K562 (cell line): ENCODE results near the gene ESRRG. TPM values are rescaled to one million over a fixed set of nuclear protein-coding genes. Genes with fewer than 3 reads are reported as not detected.

Experiments
- CXXC5 ChIP-seq: fragments of 250-450 bp; sonication (Bioruptor Pico); IDR thresholded peaks from 2 replicates; pipeline ENCODE4 v1.8.0; 2022; ENCODE audit warnings: inconsistent platforms, mild to moderate bottlenecking, moderate library complexity
- FOXA1 ChIP-seq: fragments of 450-650 bp; IDR thresholded peaks from 2 replicates; pipeline ENCODE4 v1.6.1; 2016; ENCODE audit warnings: mild to moderate bottlenecking, borderline replicate concordance
- NR1H2 ChIP-seq: sonication (generic); formaldehyde crosslinking; IDR thresholded peaks from 2 replicates; pipeline ENCODE4 v1.4.0; 2020; ENCODE audit warnings: mild to moderate bottlenecking, missing genetic modification reagents
- NUFIP1 ChIP-seq: fragments of 450-650 bp; IDR thresholded peaks from 2 replicates; pipeline ENCODE4 v1.6.1; 2018; ENCODE audit not compliant: partially characterized antibody
- POLR2B ChIP-seq: fragments of 450-650 bp; IDR thresholded peaks from 2 replicates; pipeline ENCODE4 v1.6.1; 2018; ENCODE audit warnings: low read depth; ENCODE audit not compliant: partially characterized antibody
- PTRF ChIP-seq: fragments of 450-650 bp; IDR thresholded peaks from 2 replicates; pipeline ENCODE4 v1.6.1; 2016; ENCODE audit warnings: mild to moderate bottlenecking, missing genetic modification characterization, missing compliant biosample characterization
- RAD21 ChIP-seq, 2 experiments: fragments of 250-450 bp in 1 of 2; fragments of 450-650 bp in 1 of 2; sonication (Bioruptor Pico) in 1 of 2; formaldehyde crosslinking in 1 of 2; IDR thresholded peaks in 1 of 2; conservative IDR thresholded peaks in 1 of 2; 2 replicates each; pipeline versions ENCODE4 v1.4.0 to v1.8.0; 2020 to 2022; ENCODE audit warnings: mild to moderate bottlenecking in 2 of 2, moderate library complexity in 1 of 2
- SMARCA4 ChIP-seq: fragments of 450-650 bp; IDR thresholded peaks from 2 replicates; pipeline ENCODE4 v1.6.1; 2016
- TEAD4 ChIP-seq, 2 experiments: sonication (generic) in 1 of 2; formaldehyde crosslinking in 1 of 2; IDR thresholded peaks; 2 replicates each; pipeline versions ENCODE4 v1.6.1 to v1.8.0; 2012 to 2022; ENCODE audit warnings: borderline replicate concordance in 1 of 2, inconsistent platforms in 1 of 2, low read length in 1 of 2, mild to moderate bottlenecking in 1 of 2, missing genetic modification reagents in 1 of 2
- ZFP30 ChIP-seq: fragments of 250-450 bp; sonication (Bioruptor Pico); IDR thresholded peaks from 2 replicates; pipeline ENCODE4 v1.8.0; 2022; ENCODE audit warnings: moderate library complexity, mild to moderate bottlenecking, inconsistent platforms, borderline replicate concordance
- ZNF780A ChIP-seq: fragments of 250-450 bp; sonication (Bioruptor Pico); IDR thresholded peaks from 2 replicates; pipeline ENCODE4 v1.5.0; 2021; ENCODE audit warnings: mild to moderate bottlenecking
- polyA plus RNA-seq, 8 experiments: library from polyadenylated mRNA; depleted of rRNA in 4 of 8; stranded (reverse) in 5 of 8; unstranded in 3 of 8; fragments of >200 nt; fragmentation: Nextera tagmentation in 2 of 8; fragmentation: Illumina TruSeq in 1 of 8; extraction: Ambion mirVana in 2 of 8; extraction: Trizol in 1 of 8; gene quantifications; 2 replicates each; pipeline versions ENCODE4 v1.2.1 to v1.2.3, GENCODE V29; 2011 to 2014; ENCODE audit warnings: inconsistent platforms in 1 of 8, missing spikeins in 1 of 8
- total RNA-seq, 7 experiments: library from RNA; depleted of rRNA in 6 of 7; stranded (reverse); fragments of >200 nt in 6 of 7; fragmentation: Illumina TruSeq in 2 of 7; extraction: Trizol in 2 of 7; gene quantifications; 2 replicates each; pipeline versions ENCODE4 v1.2.1 to v1.2.3, GENCODE V29; 2011 to 2021; ENCODE audit warnings: low replicate concordance in 1 of 7
- TF ChIP-seq, protein P1 (sequence below): fragments of 200-600 bp; sonication (generic); IDR thresholded peaks from one replicate; pipeline ENCODE4 v1.6.1; 2012; ENCODE audit warnings: mild to moderate bottlenecking, low read depth, low read length, inconsistent platforms
- TF ChIP-seq, protein P2 (sequence below): fragments of 450-650 bp; IDR thresholded peaks from 2 replicates; pipeline ENCODE4 v1.6.1; 2016; ENCODE audit warnings: low read depth, mild to moderate bottlenecking, moderate library complexity

ESRRG gene
- total and polyA plus RNA-seq, 9 of the 15 experiments (the other 6 are each of a cell fraction or from before 2014, with no cell fraction given): not detected

DNA sequence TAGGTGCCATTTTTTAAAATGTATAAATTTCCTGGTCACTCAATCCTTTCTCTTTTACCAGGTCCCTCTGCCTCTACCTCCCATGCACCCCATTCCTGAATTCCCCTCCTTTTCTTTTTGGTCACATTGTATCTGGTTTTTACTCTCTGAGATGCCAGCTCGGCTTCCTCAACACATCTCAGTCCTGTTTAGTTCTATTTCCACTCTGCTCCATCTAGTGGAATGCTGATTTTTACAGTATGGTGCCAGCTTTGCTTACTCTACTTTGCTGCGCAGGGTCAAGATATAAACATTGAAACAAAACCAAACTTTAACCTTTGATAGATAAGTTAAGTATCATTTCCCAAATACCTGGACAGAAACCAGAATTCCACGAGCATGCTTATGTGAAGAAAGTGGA is 96.0 kb downstream of the ESRRG start (continued):
- TF ChIP-seq, protein P1, sequence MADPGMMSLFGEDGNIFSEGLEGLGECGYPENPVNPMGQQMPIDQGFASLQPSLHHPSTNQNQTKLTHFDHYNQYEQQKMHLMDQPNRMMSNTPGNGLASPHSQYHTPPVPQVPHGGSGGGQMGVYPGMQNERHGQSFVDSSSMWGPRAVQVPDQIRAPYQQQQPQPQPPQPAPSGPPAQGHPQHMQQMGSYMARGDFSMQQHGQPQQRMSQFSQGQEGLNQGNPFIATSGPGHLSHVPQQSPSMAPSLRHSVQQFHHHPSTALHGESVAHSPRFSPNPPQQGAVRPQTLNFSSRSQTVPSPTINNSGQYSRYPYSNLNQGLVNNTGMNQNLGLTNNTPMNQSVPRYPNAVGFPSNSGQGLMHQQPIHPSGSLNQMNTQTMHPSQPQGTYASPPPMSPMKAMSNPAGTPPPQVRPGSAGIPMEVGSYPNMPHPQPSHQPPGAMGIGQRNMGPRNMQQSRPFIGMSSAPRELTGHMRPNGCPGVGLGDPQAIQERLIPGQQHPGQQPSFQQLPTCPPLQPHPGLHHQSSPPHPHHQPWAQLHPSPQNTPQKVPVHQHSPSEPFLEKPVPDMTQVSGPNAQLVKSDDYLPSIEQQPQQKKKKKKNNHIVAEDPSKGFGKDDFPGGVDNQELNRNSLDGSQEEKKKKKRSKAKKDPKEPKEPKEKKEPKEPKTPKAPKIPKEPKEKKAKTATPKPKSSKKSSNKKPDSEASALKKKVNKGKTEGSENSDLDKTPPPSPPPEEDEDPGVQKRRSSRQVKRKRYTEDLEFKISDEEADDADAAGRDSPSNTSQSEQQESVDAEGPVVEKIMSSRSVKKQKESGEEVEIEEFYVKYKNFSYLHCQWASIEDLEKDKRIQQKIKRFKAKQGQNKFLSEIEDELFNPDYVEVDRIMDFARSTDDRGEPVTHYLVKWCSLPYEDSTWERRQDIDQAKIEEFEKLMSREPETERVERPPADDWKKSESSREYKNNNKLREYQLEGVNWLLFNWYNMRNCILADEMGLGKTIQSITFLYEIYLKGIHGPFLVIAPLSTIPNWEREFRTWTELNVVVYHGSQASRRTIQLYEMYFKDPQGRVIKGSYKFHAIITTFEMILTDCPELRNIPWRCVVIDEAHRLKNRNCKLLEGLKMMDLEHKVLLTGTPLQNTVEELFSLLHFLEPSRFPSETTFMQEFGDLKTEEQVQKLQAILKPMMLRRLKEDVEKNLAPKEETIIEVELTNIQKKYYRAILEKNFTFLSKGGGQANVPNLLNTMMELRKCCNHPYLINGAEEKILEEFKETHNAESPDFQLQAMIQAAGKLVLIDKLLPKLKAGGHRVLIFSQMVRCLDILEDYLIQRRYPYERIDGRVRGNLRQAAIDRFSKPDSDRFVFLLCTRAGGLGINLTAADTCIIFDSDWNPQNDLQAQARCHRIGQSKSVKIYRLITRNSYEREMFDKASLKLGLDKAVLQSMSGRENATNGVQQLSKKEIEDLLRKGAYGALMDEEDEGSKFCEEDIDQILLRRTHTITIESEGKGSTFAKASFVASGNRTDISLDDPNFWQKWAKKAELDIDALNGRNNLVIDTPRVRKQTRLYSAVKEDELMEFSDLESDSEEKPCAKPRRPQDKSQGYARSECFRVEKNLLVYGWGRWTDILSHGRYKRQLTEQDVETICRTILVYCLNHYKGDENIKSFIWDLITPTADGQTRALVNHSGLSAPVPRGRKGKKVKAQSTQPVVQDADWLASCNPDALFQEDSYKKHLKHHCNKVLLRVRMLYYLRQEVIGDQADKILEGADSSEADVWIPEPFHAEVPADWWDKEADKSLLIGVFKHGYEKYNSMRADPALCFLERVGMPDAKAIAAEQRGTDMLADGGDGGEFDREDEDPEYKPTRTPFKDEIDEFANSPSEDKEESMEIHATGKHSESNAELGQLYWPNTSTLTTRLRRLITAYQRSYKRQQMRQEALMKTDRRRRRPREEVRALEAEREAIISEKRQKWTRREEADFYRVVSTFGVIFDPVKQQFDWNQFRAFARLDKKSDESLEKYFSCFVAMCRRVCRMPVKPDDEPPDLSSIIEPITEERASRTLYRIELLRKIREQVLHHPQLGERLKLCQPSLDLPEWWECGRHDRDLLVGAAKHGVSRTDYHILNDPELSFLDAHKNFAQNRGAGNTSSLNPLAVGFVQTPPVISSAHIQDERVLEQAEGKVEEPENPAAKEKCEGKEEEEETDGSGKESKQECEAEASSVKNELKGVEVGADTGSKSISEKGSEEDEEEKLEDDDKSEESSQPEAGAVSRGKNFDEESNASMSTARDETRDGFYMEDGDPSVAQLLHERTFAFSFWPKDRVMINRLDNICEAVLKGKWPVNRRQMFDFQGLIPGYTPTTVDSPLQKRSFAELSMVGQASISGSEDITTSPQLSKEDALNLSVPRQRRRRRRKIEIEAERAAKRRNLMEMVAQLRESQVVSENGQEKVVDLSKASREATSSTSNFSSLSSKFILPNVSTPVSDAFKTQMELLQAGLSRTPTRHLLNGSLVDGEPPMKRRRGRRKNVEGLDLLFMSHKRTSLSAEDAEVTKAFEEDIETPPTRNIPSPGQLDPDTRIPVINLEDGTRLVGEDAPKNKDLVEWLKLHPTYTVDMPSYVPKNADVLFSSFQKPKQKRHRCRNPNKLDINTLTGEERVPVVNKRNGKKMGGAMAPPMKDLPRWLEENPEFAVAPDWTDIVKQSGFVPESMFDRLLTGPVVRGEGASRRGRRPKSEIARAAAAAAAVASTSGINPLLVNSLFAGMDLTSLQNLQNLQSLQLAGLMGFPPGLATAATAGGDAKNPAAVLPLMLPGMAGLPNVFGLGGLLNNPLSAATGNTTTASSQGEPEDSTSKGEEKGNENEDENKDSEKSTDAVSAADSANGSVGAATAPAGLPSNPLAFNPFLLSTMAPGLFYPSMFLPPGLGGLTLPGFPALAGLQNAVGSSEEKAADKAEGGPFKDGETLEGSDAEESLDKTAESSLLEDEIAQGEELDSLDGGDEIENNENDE: no peak
- TF ChIP-seq NR1H2 (no peak), PTRF (tag) (no peak), CXXC5 (CRISPR knock-in tag) (no peak), RAD21 (CRISPR knock-in tag; conservative IDR thresholded peaks at IDR 0.05 in 1 of 2, IDR thresholded peaks at IDR 0.05 in 1 of 2) (no peak), NUFIP1 (no peak), FOXA1 (no peak), ZNF780A (CRISPR knock-in tag) (no peak), TEAD4 (IDR thresholded peaks at IDR 0.05; ENCODE audit: low read length) (no peak), TEAD4 (CRISPR knock-in tag; IDR thresholded peaks at IDR 0.05; ENCODE audit: borderline replicate concordance) (no peak), ZFP30 (CRISPR knock-in tag) (no peak), POLR2B (no peak), SMARCA4 (no peak)
- TF ChIP-seq, protein P2, sequence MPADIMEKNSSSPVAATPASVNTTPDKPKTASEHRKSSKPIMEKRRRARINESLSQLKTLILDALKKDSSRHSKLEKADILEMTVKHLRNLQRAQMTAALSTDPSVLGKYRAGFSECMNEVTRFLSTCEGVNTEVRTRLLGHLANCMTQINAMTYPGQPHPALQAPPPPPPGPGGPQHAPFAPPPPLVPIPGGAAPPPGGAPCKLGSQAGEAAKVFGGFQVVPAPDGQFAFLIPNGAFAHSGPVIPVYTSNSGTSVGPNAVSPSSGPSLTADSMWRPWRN: no peak
